GM18502 (cell line): ENCODE results near the gene ZNF613.
"Not testable (repeated sequence)": the region's sequence is repeated elsewhere in the genome, so short reads cannot be mapped to it uniquely, and the experiment has no call there.

ENCODE experiments used
- ATAC-seq: cut with Tn5 transposase; IDR thresholded peaks from one replicate; pipeline ENCODE4 v1.9.1; 2021; ENCODE audit warnings: mild to moderate bottlenecking; ENCODE audit not compliant: unreplicated experiment, poor library complexity

Gene ZNF613

DNA sequence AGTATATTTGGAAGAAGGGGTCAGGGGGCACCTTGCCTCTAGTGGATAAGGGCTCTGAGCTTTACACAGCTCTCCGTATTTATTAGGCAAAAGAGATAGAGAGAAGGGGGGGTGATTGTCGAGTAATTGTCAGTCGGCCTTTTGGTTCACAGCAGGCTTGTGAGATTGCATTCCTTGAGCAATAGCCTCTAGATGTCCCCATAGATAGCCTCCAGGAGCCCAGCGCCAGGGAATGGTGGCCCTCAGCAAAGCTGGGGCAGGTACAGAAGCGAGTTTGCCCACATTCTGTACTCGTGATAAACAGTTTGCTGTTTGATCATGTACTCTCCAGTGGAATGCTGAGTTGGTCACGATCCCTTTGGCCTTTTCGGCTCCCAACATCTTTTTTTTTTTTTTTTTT, 4.6 kb downstream of the ZNF613 start:
- ATAC-seq: no peak

DNA sequence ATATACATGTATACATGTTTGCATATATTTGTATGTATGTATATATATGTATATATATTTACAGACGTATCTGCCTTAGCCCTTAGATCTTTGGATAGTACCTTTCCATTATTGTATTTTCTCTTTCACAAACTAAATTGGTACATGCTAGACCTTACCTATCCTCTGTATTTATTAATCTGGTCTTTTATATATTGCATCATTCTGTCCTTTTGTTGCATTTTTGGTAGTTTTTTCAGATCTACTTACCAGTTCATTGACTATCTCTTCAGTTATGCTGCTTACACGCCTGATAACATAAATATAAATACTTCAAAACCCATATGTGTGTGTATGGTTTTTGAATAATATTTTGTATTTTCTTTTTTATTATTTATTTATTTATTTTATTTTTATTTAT, 11.7 kb downstream of the ZNF613 start:
- no peak for ATAC-seq

DNA sequence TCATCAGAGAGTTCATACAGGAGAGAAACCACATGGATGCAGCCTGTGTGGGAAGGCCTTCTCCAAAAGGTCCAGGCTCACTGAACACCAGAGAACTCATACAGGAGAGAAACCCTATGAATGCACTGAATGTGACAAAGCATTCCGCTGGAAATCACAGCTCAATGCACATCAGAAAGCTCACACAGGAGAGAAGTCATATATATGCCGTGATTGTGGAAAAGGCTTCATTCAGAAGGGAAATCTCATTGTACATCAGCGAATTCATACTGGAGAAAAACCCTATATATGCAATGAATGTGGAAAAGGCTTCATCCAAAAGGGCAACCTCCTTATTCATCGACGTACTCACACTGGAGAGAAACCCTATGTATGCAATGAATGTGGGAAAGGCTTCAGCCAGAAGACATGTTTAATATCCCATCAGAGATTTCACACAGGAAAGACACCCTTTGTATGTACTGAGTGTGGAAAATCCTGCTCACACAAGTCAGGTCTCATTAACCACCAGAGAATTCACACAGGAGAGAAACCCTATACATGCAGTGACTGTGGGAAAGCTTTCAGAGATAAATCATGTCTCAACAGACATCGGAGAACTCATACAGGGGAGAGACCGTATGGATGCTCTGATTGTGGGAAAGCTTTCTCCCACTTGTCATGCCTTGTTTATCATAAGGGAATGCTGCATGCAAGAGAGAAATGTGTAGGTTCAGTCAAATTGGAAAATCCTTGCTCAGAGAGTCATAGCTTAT, 17.7 kb downstream of the ZNF613 start:
- ATAC-seq: no peak

DNA sequence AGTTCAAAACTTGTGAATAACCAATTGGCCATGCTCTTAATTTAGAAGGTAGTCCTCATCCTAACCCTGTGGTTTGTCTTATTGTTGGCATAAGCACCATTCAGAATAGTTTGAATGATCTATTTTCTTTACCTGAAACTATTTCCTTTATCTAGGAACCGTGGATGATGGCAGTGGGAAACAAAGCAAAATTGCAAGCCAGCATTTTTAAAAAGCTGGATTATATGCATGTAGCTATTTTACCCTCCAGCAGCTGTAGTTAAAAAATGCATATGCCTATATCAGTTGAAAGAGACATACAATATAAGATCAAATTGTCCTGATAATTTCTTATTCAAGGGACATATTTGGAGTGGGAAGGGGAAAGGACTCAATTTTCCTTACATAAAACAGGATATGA, 19.3 kb downstream of the ZNF613 start:
- no peak for ATAC-seq

DNA sequence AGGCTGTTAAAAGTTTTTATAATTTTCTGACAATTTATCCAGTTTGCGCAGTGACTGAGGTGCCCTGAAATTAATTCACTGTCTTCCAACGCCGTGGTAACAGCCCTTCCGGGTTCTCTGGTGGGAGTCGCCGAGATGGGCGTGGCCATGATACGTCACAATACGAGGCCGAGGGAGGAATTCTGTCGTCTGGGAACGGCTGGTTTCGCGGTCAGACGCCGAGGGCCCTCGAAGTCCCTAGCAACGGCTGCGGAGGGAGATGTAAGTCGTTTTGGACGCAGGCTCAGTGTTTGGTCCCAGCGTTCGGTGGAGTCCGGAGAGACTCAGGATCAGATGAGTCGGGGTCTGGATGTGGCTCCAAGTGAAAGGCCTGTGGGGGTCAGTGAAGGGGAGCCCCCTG, 21.7 kb downstream of the ZNF613 start:
- ATAC-seq: no peak

DNA sequence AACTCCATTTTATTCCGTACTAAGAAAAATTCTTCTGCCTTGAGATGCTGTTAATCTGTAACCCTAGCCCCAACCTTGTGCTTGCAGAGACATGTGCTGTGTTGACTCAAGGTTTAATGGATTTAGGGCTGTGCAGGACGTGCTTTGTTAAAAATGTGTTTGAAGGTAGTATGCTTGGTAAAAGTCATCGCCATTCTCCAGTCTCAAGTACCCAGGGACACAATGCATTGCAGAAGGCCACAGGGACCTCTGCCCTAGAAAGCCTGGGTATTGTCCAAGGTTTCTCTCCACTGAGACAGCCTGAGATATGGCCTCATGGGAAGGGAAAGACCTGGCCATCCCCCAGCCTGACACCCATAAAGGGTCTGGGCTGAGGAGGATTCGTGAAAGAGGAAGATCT, 30.6 kb downstream of the ZNF613 start:
- ATAC-seq: not testable (repeated sequence)

DNA sequence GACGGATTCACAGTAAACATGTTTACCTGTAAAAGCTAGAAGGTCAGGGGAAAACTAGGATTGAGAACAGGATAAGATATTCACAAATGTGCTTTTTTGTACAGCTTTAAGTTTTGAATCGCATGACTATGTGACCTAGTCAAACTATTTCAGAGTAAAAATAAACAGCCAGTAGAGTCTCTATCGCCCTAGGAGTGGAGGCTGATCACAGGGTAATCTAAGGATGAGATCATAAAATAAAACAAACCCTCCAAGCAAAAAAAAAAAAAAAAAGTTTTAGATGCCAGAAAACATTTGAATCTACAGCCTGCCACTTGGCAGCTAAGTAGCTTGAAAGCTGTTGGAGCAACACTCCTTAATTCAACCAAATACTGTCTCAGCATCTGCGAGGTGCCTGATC, 32.5 kb downstream of the ZNF613 start:
- ATAC-seq: no peak

DNA sequence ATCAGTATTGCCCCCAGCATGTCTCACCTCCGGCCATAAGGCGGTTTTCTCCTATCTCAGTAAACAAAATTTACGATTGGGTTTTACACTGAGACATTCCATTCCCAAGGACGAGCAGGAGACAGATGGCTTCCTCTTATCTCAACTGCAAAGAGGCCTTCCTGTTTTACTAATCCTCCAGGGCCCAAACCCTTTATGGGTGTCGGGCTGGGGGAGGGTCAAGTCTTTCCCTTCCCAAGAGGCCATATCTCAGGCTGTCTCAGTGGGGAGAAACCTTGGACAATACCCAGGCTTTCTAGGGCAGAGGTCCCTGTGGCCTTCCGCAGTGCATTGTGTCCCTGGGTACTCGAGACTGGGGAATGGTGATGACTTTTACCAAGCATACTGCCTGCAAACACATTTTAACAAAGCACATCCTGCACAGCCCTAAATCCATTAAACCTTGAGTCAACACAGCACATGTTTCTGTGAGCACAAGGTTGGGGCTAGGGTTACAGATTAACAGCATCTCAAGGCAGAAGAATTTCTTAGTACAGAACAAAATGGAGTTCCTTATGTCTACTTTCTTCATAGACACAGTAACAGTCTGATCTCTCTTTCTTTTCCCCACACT, 33.5 kb downstream of the ZNF613 start:
- not testable (repeated sequence) for ATAC-seq

DNA sequence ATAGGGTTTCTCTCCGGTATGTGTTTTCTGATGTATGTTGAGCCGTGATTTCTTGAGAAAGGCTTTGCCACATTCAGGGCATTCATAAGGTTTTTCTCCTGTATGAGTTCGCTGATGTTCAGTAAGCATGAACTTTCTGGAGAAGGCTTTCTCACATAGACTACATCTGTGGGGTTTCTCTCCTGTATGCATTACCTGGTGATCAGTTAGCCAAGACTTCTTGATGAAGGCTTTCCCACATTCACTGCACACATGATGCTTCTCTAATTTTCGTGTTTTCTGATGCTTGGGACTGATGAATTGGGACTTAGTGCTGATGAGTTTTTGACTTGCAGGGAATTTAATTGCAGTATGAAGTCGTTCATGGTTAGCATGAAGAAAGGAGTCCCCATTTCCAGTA, 38.3 kb downstream of the ZNF613 start:
- no peak for ATAC-seq

DNA sequence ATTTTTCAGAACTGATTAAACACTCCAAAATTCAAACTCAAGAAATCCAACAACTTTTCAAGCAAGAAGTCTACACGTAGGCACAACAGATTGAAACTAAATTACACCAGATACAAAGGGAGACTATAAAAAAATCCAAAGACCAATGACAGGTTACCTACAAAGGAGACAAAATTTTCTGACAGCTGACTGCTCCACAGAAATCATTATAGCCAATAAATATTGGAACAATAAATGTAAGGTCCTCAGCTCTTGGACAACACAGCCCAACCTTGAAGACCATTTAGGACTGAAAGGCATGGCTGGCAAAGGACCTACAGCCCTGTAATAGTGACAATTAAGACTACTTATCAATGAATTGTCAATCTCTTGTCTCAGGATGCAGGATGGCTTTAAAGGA, 43.4 kb downstream of the ZNF613 start:
- no peak for ATAC-seq

DNA sequence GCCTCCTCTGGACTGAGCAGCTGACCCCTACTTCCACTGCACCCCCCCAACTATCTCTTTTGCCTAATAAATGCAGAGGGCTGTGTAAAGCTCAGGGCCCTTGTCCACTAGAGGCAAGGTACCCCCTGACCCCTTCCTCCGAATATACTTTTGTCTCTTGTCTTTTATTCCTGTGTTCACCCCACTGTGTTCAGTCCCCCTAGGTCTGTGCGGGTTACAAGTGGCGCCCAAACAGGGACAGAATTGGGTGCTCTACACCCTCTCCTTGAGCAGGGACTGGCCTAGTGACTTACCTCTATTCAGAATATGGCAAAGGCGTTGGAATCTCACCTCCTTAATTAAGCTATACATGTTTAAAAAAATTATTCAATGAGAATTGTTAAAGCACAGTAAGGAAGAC, 44.4 kb downstream of the ZNF613 start:
- ATAC-seq: no peak

DNA sequence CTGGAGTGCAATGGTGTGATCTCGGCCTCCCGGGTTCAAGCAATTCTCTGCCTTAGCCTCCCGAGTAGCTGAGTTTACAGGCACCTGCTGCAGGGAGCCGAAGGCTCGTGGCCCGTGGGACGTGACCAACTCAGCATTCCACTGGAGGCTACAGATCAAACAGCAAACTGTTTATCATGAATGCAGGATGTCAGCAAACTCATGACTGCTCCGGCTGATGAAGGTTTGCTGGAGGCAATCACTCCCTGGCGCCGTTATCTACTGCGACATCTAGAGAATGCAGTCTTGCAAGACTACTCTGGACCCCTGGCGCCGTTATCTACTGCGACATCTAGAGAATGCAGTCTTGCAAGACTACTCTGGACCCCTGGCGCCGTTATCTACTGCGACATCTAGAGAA, 48.5 kb downstream of the ZNF613 start:
- not testable (repeated sequence) for ATAC-seq

DNA sequence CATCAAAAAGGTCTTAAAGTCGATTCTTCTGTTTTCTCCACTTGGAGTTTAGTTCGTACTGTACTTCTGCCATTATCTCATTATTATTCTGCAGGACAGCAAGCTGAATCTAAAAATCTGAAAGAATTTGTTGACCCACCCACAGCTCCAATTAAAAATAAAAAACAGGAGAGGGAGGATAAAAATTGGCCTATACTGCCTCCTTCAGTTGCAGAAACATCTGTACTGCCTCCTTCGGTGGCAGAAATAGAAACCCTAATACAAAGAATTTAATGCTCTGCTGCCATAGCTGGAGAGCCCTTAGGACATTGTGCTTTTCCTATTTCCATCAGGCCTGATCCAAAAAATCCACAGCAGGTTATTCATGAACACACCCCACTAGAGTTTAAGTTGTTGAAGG, 49.6 kb downstream of the ZNF613 start:
- no peak for ATAC-seq

DNA sequence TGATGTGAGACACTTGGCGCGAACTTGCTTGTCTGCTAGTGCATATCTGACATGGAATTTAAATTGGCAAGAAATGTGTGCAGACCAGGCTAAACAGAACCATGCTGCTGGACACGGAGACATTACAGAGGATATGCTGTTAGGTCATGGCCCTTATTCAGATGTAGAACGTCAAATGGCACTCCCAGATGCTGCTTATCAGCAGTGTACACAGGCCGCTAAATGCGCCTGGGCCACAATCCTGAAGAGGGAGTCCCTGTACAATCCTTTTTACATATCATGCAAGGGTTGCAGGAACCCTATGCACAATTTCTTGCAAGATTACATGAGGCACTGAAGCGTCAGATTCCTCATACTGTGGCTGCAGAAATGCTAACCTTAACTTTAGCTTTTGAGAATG, 50.1 kb downstream of the ZNF613 start:
- ATAC-seq: no peak

DNA sequence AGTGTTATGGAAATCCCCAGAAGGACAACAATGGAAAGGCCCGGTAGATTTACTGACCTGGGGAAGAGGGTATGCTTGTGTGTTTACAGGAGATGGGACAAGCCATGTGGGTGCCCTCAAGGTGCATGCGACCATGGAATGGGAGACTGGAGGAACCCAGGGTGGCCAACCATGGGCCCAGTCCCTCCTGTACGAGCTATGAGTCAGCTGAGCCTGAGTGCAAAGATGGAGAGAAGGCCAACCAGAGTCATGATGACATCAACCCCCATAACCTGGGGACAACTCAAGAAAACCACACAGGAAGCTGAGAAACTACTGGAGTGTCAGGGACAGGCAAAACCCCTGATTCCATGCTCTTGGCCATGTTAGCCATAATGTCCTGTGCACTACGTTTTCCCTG, 51.6 kb downstream of the ZNF613 start:
- no peak for ATAC-seq

DNA sequence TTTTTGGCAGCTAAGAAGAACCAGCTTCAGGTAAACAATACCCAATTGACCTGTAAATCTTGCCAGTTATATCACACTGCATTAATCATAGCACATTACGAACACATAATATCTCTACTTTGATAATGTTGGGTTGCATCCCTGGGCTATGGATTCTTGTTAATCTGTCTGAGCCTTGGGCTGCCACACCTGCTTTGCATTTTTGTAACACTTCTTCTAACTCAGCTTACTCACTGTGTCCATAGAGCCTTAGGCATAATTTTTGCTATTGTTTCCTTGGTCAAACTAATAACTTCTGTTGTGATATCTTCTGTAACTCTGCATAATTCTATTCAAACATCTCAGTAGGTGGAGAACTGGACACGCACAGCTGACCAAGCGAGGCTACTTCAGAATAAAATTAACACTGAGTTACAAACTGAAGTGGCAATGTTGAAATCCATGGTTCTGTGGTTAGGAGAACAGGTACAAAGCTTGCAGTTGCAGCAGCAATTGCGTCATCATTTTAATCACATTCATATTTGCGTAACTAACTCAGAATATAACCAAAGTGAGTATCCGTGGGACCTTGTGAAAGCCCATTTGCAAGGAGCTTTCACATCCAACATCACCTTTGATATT, 53.0 kb downstream of the ZNF613 start:
- ATAC-seq: no peak

DNA sequence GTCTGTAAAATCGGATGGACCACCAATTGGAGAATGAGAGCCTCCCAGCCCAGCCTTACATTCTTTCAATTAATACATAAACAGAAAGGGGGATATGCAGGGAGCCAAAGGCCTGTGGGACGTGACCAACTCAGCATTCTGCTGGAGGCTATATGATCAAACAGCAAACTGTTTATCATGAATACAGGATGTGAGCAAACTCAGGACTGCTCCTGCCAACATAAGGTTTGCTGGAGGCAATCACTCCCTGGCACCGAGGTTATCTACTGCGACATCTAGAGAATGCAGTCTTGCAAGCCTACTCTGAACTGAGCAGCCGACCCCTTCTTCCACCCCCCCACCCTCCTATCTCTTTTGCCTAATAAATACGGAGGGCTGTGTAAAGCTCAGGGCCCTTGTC, 53.7 kb downstream of the ZNF613 start:
- ATAC-seq: not testable (repeated sequence)

DNA sequence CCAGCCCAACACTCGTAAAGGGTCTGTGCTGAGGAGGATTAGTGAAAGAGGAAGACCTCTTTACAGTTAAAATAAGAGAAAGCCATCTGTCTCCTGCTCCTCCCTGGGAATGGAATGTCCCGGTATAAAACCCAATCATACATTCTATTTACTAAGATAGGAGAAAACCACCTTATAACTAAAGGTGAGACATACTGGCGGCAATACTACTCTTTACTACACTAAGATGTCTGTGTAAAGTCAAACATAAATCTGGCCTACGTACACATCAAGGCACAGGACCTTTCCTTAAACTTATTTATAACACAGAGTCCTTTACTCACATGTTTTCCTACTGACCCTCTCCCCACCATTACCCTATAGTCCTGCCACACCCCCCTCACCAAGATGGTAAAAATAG, 56.1 kb downstream of the ZNF613 start:
- no peak for ATAC-seq

DNA sequence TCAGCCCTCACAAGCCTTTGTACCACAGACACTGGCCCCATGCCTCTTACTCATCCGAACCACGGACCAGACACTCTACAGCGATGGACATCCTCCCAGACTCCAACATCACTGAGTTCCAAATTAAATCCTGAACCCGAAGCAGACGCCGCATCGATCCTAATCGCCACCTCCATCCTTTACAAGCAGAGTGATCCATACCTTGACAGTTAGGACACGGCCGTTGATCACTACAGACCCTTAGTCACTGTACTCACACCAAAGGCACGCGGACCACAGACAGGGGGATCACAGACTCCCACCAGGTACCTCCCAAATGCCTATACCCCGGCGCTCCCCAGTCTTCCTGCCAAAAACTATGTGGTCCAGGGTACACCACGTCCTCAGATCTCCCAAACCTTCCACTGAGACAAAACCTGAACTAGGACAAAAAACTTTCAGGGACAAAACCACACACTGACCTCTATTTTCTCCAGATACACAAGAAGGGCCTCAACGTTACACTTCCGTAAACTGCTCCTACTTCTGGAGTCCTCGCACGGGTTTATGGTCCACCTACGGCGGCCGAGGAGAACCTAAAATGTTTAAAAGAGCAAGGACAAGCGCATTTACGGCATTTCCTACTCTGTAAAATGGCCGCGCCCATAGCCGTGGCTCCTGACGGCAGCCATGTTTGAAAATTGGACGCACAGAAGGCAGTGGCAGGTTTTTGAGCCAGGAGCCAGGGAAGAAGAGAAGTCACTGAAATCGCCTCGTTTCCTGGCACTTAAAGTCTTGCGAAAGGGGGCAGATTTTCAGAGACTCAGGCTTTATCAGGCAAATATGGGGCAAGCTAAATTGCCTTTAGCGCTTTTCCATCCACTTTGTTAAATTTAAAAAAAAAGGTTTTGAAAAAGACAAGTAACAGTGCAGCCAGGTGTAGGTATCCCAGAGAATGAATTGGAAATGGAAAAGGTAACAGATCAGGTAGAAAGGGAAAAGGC, 59.3 kb downstream of the ZNF613 start, which contains the start of gene ZNF350:
Gene ZNF350 (minus strand): TSS at position 532 of the 983 bp plus-strand sequence. CDS start 12,480 bp downstream, outside the sequence.
- ATAC-seq: peak; percentile 82

DNA sequence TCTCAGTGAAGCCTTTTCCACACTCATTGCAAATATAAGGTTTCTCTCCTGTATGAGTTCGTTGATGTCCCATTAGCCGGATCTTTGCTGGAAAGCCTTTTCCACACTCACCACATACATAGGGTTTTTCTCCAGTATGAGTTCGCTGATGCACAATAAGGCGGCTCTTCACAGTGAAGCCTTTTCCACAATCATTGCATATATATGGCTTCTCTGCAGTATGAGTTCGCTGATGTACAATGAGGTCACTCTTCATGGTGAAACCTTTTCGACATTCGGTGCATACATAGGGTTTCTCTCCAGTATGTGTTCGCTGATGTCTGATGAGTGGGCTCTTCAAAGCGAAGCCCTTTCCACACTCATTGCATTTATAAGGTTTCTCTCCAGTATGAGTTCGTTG, 66.2 kb downstream of the ZNF613 start:
- ATAC-seq: no peak
